Measurements from ENCODE around the gene B3GAT3.
A peak's percentile ranks its signal among the peaks of the same experiment; 100 is the strongest.
"Not testable (repeated sequence)": the region's sequence is repeated elsewhere in the genome, so short reads cannot be mapped to it uniquely, and the experiment has no call there.

Gene B3GAT3

GRCh38 chr11:62602141-62603071, 19.4 kb downstream of the B3GAT3 start:
- no peak for DNase-seq

DNA sequence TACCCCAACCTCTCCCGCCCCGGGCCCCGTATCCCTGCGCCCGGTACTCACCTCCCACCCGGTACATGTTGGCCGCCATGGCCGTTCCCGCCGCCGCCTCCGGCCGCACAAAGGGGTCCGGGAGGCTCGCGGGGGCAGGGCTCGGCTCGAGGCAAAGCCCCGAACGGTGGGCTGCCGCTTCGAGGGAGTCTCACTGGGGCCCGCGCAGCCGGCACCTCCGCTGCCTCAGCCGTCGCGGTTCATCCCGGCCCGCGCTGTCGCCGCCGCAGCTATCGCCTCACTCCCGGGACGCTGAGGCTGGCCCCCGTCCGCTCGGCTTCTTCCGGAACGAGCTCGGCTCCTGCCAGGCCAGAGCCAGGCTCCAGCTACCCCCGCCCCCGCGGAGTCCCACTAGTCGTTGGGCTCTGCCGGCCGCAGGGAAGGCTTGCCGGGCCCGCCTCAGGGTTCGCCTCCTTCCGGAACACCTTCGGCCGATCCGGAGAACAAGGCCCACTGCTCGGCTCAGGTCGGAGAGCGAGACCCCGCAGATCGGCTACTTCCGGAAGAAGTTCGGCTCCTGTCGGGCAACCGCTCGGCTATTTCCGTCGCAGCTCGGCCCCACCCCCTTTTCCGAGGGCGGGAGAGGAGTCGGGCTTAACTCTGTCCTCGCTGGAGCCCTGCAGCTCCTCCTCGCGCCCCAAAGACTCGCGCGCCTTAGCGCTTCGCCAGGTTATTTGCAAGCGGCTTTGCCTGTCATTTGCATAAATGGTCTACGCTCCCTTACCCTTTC, 20.2 kb downstream of the B3GAT3 start, which contains the start of gene MTA2:
Gene MTA2 (minus strand): TSS at position 494 of the 769 bp plus-strand sequence. CDS start 415 bp downstream, at position 79.
- DNase-seq: peak; percentile 95 to 96

DNA sequence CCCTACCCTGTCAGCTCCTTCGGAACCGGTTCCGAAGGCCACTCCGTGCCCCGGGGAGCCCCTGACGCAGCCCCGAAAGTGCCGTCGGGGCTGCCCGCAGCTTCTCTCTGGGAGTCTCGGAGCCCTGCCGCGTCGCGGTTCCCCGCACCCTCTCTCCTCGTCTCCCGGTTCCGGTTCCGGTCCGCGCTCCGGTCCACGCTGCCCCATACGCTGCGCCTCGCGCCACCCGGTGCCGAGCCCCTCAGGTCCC, 20.7 kb downstream of the B3GAT3 start:
- no peak for DNase-seq

DNA sequence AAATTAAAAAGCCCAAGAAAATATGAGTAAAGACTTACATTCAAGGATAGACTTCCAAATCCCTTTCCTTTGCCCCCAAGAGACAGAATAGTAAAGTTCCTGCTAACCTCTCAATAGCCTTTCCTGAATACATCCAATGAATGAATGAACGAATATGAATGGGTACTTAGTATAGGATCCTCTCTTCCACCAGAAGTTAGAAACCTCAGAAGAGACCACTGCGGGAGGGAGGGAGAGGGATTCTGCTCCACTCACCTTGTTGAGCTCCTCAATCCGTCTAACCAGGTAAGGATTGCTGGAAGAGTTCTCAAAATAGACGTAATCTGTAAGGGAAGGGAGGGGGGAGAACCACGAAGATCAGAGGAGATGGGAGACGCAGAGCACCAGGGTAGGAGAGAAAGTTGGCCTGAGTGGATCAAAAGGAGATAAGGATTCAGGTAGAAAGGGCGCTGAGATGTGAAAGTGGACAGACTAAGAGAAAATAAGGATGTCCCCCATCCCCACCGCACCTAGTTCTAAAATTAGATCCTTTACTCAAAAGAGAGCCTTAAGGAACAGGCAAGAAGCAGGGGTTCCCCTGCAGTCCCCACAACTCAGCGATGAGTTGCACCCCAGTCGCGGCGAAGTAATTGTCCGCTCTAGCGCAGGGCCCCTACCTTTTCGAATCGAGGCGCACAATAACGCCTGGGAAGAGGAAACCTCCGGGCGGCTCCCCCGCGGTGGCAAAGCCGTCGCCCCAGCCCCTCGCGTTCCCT, 21.2 kb downstream of the B3GAT3 start:
- no peak for DNase-seq

DNA sequence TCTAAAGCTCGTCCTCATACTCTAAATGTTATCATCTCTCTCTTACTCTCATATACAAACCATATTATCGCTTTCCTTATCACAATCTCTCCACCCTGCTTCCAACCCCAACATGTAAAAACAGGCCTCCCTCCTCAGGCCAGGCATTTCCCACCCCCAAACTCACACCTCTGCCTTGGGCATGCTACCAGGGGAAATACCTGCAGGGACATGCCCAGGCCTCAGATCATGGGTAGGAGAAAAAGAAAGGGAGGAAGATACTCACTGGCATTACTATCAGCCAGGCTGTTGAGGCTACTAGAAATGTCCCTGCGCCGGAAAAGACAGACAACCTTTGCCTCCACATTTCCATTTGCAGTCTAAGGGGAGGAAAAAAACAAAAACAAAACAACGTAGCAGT, 21.9 kb downstream of the B3GAT3 start:
- no peak for DNase-seq

GRCh38 chr11:62599069-62599696, 22.6 kb downstream of the B3GAT3 start:
- DNase-seq: peak; percentile 89

- no peak for DNase-seq
Observed at GRCh38 chr11:62595124-62595523, 26.7 kb downstream of the B3GAT3 start.

DNA sequence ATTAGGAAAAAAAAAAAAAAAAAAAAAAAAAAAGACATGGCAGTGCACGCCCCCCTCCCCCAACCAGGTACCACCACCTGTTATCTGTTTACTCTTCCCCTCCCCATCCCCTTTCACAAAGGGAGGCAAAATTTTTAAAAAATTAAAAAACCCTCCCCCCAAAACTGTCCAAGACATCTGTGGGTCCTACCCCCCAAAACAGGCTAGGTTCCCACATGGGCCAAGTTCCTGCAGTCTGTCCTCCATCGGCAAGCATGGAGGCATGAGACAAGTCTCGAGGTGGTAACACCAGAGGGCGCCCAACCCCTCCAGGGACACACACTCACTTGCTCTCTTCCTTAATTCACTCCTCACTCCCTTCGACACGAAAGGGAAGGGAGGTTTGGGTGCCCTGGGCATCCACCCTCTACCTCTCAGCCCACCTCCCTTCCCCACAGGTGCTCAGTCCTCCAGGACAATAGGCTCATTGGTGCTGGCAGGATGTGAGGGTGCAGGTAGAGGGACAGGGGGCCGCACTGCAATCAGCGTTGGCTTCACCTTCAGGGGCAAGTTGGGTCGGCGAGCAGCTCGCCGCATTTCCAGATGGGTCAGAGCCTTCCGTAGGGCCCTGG, 28.2 kb downstream of the B3GAT3 start:
- peak; percentile 82 to 87 for DNase-seq

GRCh38 chr11:62592989-62593421, 28.8 kb downstream of the B3GAT3 start:
- DNase-seq: no peak

- no peak for DNase-seq
Observed at GRCh38 chr11:62592146-62592815, 29.5 kb downstream of the B3GAT3 start.

GRCh38 chr11:62591448-62592145, 30.2 kb downstream of the B3GAT3 start, which contains the start of gene TUT1:
Gene TUT1, minus strand, starts transcription at chr11:62591523. Its CDS starts 38 bp downstream, at chr11:62591485.
- peak; percentile 98 for DNase-seq

- peak in 1 of 2 experiments; percentile 20 for DNase-seq
Observed at GRCh38 chr11:62588966-62589637, 32.7 kb downstream of the B3GAT3 start.

GRCh38 chr11:62585356-62585755, 36.4 kb downstream of the B3GAT3 start:
- not testable (repeated sequence) for DNase-seq

- DNase-seq: not testable (repeated sequence)
Observed at GRCh38 chr11:62581735-62582134, 40.1 kb downstream of the B3GAT3 start.

GRCh38 chr11:62580959-62581715, 40.6 kb downstream of the B3GAT3 start:
- DNase-seq: no peak

DNA sequence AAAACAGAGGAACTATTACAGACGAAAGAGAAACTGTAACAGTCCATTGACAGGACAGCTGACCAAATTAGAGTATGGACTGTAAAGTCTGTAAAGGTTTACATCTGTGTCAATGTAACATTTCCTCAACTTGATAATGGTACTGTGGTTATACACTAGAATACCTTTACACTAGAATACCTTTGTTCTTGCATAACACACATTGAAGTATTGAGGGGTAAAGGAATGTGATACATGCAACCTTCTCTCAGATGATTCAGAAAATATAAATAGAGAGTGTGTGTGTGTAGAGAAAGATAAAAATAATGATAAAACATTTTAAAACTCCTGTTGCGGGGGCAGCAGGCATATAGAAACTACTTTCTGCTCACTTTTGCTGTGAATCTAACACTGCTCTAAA, 42.5 kb downstream of the B3GAT3 start:
- DNase-seq: no peak

- DNase-seq: no peak
Observed at GRCh38 chr11:62578541-62578940, 43.2 kb downstream of the B3GAT3 start.

DNA sequence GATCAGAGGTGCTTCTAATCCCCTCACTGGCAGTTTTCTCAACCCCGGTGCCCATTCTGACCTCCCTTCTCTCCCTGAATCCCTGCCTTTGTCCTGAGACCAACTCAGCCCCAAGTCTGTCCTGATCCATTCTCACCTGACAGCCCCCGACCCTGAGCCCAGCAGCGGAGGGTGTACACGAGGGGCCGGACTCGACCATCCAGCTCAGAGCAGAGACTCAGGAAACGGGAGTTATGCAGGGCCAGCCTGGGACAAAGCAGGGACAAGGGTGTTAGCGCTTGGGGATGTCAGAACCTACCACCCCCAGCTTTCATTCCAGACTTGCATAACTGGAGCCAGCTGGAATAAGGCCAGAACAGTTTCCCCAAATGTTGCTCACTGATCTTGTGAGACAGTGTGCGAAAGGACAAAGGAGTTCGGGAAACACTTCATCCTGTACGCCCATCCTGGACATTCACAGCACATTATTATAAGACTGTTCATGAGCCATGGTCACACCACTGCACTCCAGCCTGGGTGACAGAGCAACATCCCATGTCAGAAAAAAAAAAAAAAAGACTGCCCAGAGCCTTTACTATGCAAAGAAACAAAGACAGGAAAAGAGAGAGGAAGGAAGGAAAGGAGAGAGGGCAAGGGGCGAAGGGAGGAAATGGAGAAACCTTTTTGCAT, 44.6 kb downstream of the B3GAT3 start:
- no peak for DNase-seq

DNA sequence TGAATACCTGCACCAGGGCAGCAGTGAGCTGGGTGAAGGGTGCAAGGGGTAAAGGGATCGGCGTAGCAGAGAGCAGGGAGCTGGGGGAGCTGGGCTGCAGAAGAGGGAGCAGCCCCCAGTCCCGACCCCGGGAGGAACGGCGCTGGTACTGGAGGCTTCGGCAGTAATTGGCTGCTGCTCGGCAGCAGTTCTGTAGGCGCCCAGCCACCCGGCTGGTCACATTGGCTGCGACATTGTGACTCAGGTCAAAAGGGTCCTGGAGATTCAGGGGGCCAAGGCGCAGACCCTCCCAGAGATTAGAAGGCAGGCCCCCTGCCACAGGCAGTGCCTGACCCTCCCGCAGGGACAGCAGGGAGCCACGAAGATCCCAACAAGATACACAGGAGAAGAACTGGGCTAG, 45.9 kb downstream of the B3GAT3 start:
- DNase-seq: no peak

Measured in AML-193 (cell line).